Neural progenitor cell (in vitro differentiated cells): ENCODE measurements around the gene LGALS16. TPM values are rescaled to one million over a fixed set of nuclear protein-coding genes. Genes with fewer than 3 reads are reported as not detected.
A peak's percentile ranks its signal among the peaks of the same experiment; 100 is the strongest.
"Not testable (repeated sequence)": the region's sequence is repeated elsewhere in the genome, so short reads cannot be mapped to it uniquely, and the experiment has no call there.

Experiments used
- DNase-seq: peaks from one replicate; pipeline ENCODE4 v3.0.0-alpha.2; 2016; ENCODE audit warnings: low spot score
- H2AFZ ChIP-seq: fragments of 200-600 bp; sonication (generic); replicated peaks from 2 replicates; pipeline ENCODE4 v1.6.1; 2016; ENCODE audit warnings: antibody characterized with exemption
- H3F3A ChIP-seq: fragments of 200-600 bp; sonication (generic); 2 replicates; pipeline ENCODE4 v1.6.1; 2016; ENCODE audit warnings: antibody characterized with exemption, low read depth
- H3K27ac ChIP-seq: fragments of 200-600 bp; sonication (generic); 2 replicates; pipeline ENCODE4 v1.5.1; 2016; ENCODE audit warnings: mild to moderate bottlenecking
- H3K27me3 ChIP-seq: fragments of 200-600 bp; sonication (generic); 2 replicates; pipeline ENCODE4 v1.6.1; 2016; ENCODE audit warnings: mild to moderate bottlenecking, moderate library complexity
- H3K36me3 ChIP-seq: fragments of 200-600 bp; sonication (generic); 2 replicates; pipeline ENCODE4 v1.5.1; 2016
- H3K4me1 ChIP-seq: fragments of 200-600 bp; sonication (generic); 2 replicates; pipeline ENCODE4 v1.6.1; 2016; ENCODE audit warnings: mixed run types
- H3K4me2 ChIP-seq: fragments of 200-600 bp; sonication (generic); 2 replicates; pipeline ENCODE4 v1.6.1; 2016
- H3K4me3 ChIP-seq: fragments of 200-600 bp; sonication (generic); 2 replicates; pipeline ENCODE4 v1.5.1; 2016
- H3K79me2 ChIP-seq: fragments of 200-600 bp; sonication (generic); 2 replicates; pipeline ENCODE4 v1.6.1; 2016; ENCODE audit warnings: low read depth
- H3K9ac ChIP-seq: fragments of 200-600 bp; sonication (generic); 2 replicates; pipeline ENCODE4 v1.6.1; 2016
- H3K9me3 ChIP-seq: fragments of 200-600 bp; sonication (generic); 2 replicates; pipeline ENCODE4 v1.5.1; 2016; ENCODE audit warnings: low read depth
- H4K20me1 ChIP-seq: fragments of 200-600 bp; sonication (generic); 2 replicates; pipeline ENCODE4 v1.6.1; 2016; ENCODE audit warnings: low read depth
- H3K27ac Mint-ChIP-seq: 3 replicates; pipeline ENCODE4 v1.8.0; 2021; ENCODE audit warnings: mixed read lengths
- H3K27me3 Mint-ChIP-seq: 2 replicates; pipeline ENCODE4 v1.8.0; 2022; ENCODE audit warnings: low read depth, mild to moderate bottlenecking, inconsistent platforms, moderate library complexity, mixed read lengths; ENCODE audit not compliant: insufficient read depth
- H3K36me3 Mint-ChIP-seq: 3 replicates; pipeline ENCODE4 v1.8.0; 2021; ENCODE audit warnings: mixed read lengths
- H3K4me1 Mint-ChIP-seq: 3 replicates; pipeline ENCODE4 v1.8.0; 2021; ENCODE audit warnings: mixed read lengths
- H3K4me3 Mint-ChIP-seq: 3 replicates; pipeline ENCODE4 v1.8.0; 2021; ENCODE audit warnings: mild to moderate bottlenecking, moderate library complexity, mixed read lengths
- H3K9me3 Mint-ChIP-seq: 3 replicates; pipeline ENCODE4 v1.8.0; 2020; ENCODE audit warnings: mixed read lengths
- EZH2 ChIP-seq: fragments of 200-600 bp; sonication (generic); IDR thresholded peaks from 2 replicates; pipeline ENCODE4 v1.6.1; 2017; ENCODE audit warnings: antibody characterized with exemption, mild to moderate bottlenecking, moderate library complexity
- EZH2phosphoT487 ChIP-seq: fragments of 200-600 bp; sonication (generic); IDR thresholded peaks from 2 replicates; pipeline ENCODE4 v1.6.1; 2017; ENCODE audit warnings: antibody characterized with exemption
- total RNA-seq: library from RNA; depleted of rRNA; stranded (reverse); fragments of >200 nt; gene quantifications from 2 replicates; pipeline ENCODE4 v1.2.3, GENCODE V29; 2015; ENCODE audit warnings: low replicate concordance
- TF ChIP-seq, protein P1 (sequence below): fragments of 200-600 bp; sonication (generic); IDR thresholded peaks from 2 replicates; pipeline ENCODE4 v1.5.1; 2017; ENCODE audit warnings: antibody characterized with exemption, mild to moderate bottlenecking

The LGALS16 gene
- total RNA-seq, 1 donor from 2014 or later, result not detected

DNA sequence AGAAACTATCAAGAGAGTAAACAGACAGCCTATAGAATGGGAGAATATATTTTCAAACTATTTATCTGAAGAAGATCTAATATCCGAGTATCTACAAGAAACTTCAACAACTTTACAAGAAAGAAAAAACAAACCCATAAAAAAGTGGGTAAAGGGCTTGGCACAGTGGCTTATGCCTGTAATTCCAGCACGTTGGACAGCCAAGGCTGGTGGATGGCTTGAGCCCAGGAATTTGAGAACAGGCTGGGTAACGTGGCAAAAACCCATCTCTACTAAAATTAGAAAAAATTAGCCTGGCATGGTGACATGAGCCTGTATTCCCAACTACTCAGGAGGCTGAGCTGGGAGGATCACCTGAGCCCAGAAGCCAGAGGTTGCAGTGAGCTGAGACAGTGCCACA, 7.8 kb upstream of the LGALS16 start:
- no peak overlapping the region for H3K9ac ChIP-seq
- no peak for DNase-seq
- H3K4me3 ChIP-seq, result no peak overlapping the region
- no peaks in the 10 kb centered on the region for H4K20me1 ChIP-seq
- H3K36me3 ChIP-seq, result no peaks in the 10 kb centered on the region
- H3K27ac ChIP-seq, result no peak overlapping the region
- Mint-ChIP-seq H3K4me1 (no peaks in the 10 kb centered on the region), H3K27me3 (peaks cover 15% of the 10 kb centered on the region), H3K36me3 (no peaks in the 10 kb centered on the region), H3K4me3 (no peak overlapping the region), H3K9me3 (no peaks in the 10 kb centered on the region), H3K27ac (no peak overlapping the region)
- peaks cover 23% of the 10 kb centered on the region for H3K27me3 ChIP-seq
- no peaks in the 10 kb centered on the region for H3K79me2 ChIP-seq
- H3K4me1 ChIP-seq, result no peaks in the 10 kb centered on the region
- no peak overlapping the region for H3K4me2 ChIP-seq
- H2AFZ ChIP-seq, result no peak overlapping the region
- TF ChIP-seq, protein P1, sequence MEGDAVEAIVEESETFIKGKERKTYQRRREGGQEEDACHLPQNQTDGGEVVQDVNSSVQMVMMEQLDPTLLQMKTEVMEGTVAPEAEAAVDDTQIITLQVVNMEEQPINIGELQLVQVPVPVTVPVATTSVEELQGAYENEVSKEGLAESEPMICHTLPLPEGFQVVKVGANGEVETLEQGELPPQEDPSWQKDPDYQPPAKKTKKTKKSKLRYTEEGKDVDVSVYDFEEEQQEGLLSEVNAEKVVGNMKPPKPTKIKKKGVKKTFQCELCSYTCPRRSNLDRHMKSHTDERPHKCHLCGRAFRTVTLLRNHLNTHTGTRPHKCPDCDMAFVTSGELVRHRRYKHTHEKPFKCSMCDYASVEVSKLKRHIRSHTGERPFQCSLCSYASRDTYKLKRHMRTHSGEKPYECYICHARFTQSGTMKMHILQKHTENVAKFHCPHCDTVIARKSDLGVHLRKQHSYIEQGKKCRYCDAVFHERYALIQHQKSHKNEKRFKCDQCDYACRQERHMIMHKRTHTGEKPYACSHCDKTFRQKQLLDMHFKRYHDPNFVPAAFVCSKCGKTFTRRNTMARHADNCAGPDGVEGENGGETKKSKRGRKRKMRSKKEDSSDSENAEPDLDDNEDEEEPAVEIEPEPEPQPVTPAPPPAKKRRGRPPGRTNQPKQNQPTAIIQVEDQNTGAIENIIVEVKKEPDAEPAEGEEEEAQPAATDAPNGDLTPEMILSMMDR, result no peak
- no peak for TF ChIP-seq EZH2phosphoT487
- TF ChIP-seq EZH2, result no peak
- H3K9me3 ChIP-seq, result no peaks in the 10 kb centered on the region
- no peaks in the 10 kb centered on the region for H3F3A ChIP-seq

DNA sequence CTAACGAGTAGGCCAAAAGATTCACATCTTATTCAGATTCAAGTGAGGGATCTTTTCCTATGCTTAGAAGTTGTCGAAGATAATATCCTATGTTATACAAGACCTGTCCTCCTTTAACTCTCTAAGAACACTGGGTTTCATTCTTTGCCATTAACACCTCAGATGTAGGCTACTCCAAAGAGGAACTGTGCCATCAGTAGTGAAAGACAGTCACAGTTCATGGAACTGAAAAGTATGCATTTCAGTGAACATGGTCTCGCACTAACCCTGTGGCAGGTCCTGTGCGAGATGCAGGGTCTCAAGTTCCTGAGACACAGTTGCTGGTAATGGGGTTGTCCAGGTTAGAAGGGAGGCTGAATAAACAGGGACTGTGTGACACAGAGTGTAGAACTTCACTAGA, 4.1 kb downstream of the LGALS16 start:
- Histone ChIP-seq H3K4me2 (no peak overlapping the region), H3K4me3 (no peak overlapping the region), H3K4me1 (no peaks in the 10 kb centered on the region), H3K36me3 (no peaks in the 10 kb centered on the region), H3K79me2 (no peaks in the 10 kb centered on the region), H3K27ac (no peak overlapping the region), H3F3A (no peaks in the 10 kb centered on the region), H3K9ac (no peak overlapping the region), H2AFZ (no peak overlapping the region), H3K27me3 (peaks cover 33% of the 10 kb centered on the region), H4K20me1 (no peaks in the 10 kb centered on the region), H3K9me3 (no peaks in the 10 kb centered on the region)
- no peaks in the 10 kb centered on the region for H3K9me3 Mint-ChIP-seq
- H3K27me3 Mint-ChIP-seq, result peaks cover 5% of the 10 kb centered on the region
- no peaks in the 10 kb centered on the region for H3K4me1 Mint-ChIP-seq
- no peak overlapping the region for H3K27ac Mint-ChIP-seq
- H3K36me3 Mint-ChIP-seq, result no peaks in the 10 kb centered on the region
- no peak for TF ChIP-seq EZH2
- H3K4me3 Mint-ChIP-seq, result peak overlapping the region; percentile 31
- DNase-seq, result no peak

DNA sequence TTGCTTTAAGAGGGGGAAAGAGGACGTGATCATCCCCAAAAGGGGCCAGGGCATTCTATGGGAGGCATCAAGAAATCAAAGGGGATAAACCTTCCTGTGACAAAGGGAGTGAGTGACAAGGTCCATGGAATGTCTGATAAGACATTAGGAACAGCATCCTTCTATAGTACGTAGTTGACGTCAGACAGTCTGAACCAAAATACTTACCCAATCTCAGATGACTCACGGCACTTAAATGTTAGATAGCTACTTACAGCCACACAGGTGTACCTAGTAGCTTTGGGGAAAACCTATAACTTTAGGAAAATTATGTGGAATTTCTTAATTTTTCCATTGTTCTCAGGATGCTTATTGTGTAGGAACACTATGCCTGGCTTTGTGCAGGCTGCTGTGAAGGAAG, 4.9 kb downstream of the LGALS16 start:
- Histone ChIP-seq H4K20me1 (no peaks in the 10 kb centered on the region), H3K4me1 (no peaks in the 10 kb centered on the region), H3K4me3 (no peak overlapping the region), H3K27me3 (peaks cover 25% of the 10 kb centered on the region), H3K27ac (no peak overlapping the region), H2AFZ (no peak overlapping the region), H3K9ac (no peak overlapping the region), H3F3A (no peaks in the 10 kb centered on the region), H3K79me2 (no peaks in the 10 kb centered on the region), H3K9me3 (no peaks in the 10 kb centered on the region), H3K4me2 (no peak overlapping the region), H3K36me3 (no peaks in the 10 kb centered on the region)
- Mint-ChIP-seq H3K27me3 (peaks cover 5% of the 10 kb centered on the region), H3K27ac (no peak overlapping the region), H3K9me3 (no peaks in the 10 kb centered on the region), H3K4me3 (no peak overlapping the region), H3K4me1 (no peaks in the 10 kb centered on the region), H3K36me3 (no peaks in the 10 kb centered on the region)
- no peak for DNase-seq
- TF ChIP-seq EZH2, result no peak

DNA sequence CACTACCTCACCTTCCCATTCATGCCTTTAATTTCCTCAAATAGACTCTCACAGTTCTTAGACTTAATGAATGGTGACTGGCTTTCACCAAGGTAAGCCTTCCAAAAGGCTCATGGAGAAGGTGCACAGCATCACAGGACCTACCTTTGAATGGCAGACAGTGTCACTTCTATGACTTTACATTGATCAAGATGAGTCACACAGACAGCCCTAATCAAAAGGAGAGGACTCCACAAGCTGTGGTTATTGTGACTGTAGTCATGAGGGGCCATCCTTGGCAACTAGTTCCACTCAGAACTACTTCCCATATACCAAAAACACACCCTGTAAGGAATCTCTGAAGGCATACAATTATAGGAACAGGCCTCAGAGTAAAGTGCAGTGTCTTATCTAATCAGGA, 5.9 kb downstream of the LGALS16 start:
- Histone ChIP-seq H3F3A (no peaks in the 10 kb centered on the region), H3K27ac (no peak overlapping the region), H3K4me3 (no peak overlapping the region), H2AFZ (no peak overlapping the region), H3K27me3 (peaks cover 19% of the 10 kb centered on the region), H4K20me1 (no peaks in the 10 kb centered on the region), H3K9ac (no peak overlapping the region), H3K79me2 (no peaks in the 10 kb centered on the region), H3K4me1 (no peaks in the 10 kb centered on the region), H3K36me3 (no peaks in the 10 kb centered on the region), H3K9me3 (no peaks in the 10 kb centered on the region), H3K4me2 (no peak overlapping the region)
- no peaks in the 10 kb centered on the region for H3K36me3 Mint-ChIP-seq
- no peaks in the 10 kb centered on the region for H3K4me1 Mint-ChIP-seq
- H3K27me3 Mint-ChIP-seq, result peaks cover 5% of the 10 kb centered on the region
- TF ChIP-seq, protein P1, result no peak
- no peak for TF ChIP-seq EZH2
- no peak for TF ChIP-seq EZH2phosphoT487
- H3K9me3 Mint-ChIP-seq, result peaks cover 3% of the 10 kb centered on the region
- DNase-seq, result no peak
- H3K27ac Mint-ChIP-seq, result no peak overlapping the region
- H3K4me3 Mint-ChIP-seq, result no peak overlapping the region

DNA sequence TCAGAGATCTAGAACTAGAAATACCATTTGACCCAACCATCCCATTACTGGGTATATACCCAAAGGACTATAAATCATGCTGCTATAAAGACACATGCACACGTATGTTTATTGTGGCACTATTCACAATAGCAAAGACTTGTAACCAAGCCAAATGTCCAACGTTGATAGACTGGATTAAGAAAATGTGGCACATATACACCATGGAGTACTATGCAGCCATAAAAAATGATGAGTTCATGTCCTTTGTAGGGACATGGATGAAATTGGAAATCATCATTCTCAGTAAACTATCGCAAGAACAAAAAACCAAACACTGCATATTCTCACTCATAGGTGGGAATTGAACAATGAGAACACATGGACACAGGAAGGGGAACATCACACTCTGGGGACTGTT, 14.1 kb downstream of the LGALS16 start:
- not testable (repeated sequence) for H3K4me1 Mint-ChIP-seq, H3K79me2 ChIP-seq, DNase-seq, H3K9me3 Mint-ChIP-seq, H3K9me3 ChIP-seq, H3F3A ChIP-seq, H4K20me1 ChIP-seq, H3K27ac ChIP-seq, H3K27me3 Mint-ChIP-seq, H3K4me3 Mint-ChIP-seq, H2AFZ ChIP-seq, H3K27ac Mint-ChIP-seq, H3K36me3 ChIP-seq, H3K4me2 ChIP-seq, H3K4me3 ChIP-seq, H3K27me3 ChIP-seq, H3K4me1 ChIP-seq, H3K9ac ChIP-seq, H3K36me3 Mint-ChIP-seq
